ENCODE results near the gene ZNF575. TPM values are rescaled to one million over a fixed set of nuclear protein-coding genes. Genes with fewer than 3 reads are reported as not detected.

Gene ZNF575
- polyA plus RNA-seq, 1 experiment, result 0.16 TPM

- ChIA-PET POLR2A (interaction anchor here (0.7 to 1.3 kb wide), 4 partner anchors 20 to 41 kb away, joined by 3 to 4 read pairs (median 3); partner anchors contain the start of genes IRGQ and ZNF575), CTCF (interaction anchor here (0.7 to 4.3 kb wide), 33 partner anchors 9 to 266 kb away, joined by 3 to 58 read pairs (median 6); partner anchors contain the start of genes IRGQ, PINLYP, XRCC1 and ZNF575)
- Histone ChIP-seq H3K9me3 (ENCODE audit: control insufficient read depth, insufficient read depth, low read length) (no peaks in the 10 kb centered on the region), H3K4me3 (ENCODE audit: low read depth, low read length) (no peak overlapping the region), H3K27me3 (ENCODE audit: control insufficient read depth, insufficient read depth, low read length) (no peaks in the 10 kb centered on the region), H3K27ac (ENCODE audit: low read depth, low read length) (no peak overlapping the region)
- TF ChIP-seq CTCF (IDR thresholded peaks at IDR 0.05; ENCODE audit: low read depth, low read length), result peak; percentile 89
- DNase-seq (ENCODE audit: low read depth, low spot score), result no peak
These were observed 22.3 kb downstream of the ZNF575 start for GRCh38 chr19:43555185-43555770.

- ChIA-PET POLR2A (interaction anchor here (0.7 kb wide), 1 partner anchor 27 kb away, joined by 4 read pairs; no protein-coding TSS in a partner anchor), CTCF (no interaction called here)
- Histone ChIP-seq H3K4me3 (ENCODE audit: low read depth, low read length) (no peak overlapping the region), H3K9me3 (ENCODE audit: control insufficient read depth, insufficient read depth, low read length) (no peaks in the 10 kb centered on the region; the same call in 1 of the 2 replicates), H3K27ac (ENCODE audit: low read depth, low read length) (no peak overlapping the region), H3K27me3 (ENCODE audit: control insufficient read depth, insufficient read depth, low read length) (no peaks in the 10 kb centered on the region)
- no peak for TF ChIP-seq CTCF (IDR thresholded peaks at IDR 0.05; ENCODE audit: low read depth, low read length)
- DNase-seq (ENCODE audit: low read depth, low spot score), result no peak
These were observed 27.7 kb downstream of the ZNF575 start for GRCh38 chr19:43560687-43561086.

- no peaks in the 10 kb centered on the region; the same call in 1 of the 2 replicates for H3K9me3 ChIP-seq (ENCODE audit: control insufficient read depth, insufficient read depth, low read length)
- ChIA-PET POLR2A (interaction anchor here (0.7 kb wide), 1 partner anchor 28 kb away, joined by 4 read pairs; no protein-coding TSS in a partner anchor), CTCF (no interaction called here)
- H3K27ac ChIP-seq (ENCODE audit: low read depth, low read length), result no peak overlapping the region
- TF ChIP-seq CTCF (IDR thresholded peaks at IDR 0.05; ENCODE audit: low read depth, low read length), result no peak
- no peak overlapping the region for H3K4me3 ChIP-seq (ENCODE audit: low read depth, low read length)
- DNase-seq (ENCODE audit: low read depth, low spot score), result no peak
- H3K27me3 ChIP-seq (ENCODE audit: control insufficient read depth, insufficient read depth, low read length), result no peaks in the 10 kb centered on the region
These were observed 28.4 kb downstream of the ZNF575 start for GRCh38 chr19:43561139-43561970.

- no peaks in the 10 kb centered on the region; the same call in 1 of the 2 replicates for H3K9me3 ChIP-seq (ENCODE audit: control insufficient read depth, insufficient read depth, low read length)
- TF ChIP-seq CTCF (IDR thresholded peaks at IDR 0.05; ENCODE audit: low read depth, low read length), result no peak
- H3K4me3 ChIP-seq (ENCODE audit: low read depth, low read length), result no peak overlapping the region
- H3K27ac ChIP-seq (ENCODE audit: low read depth, low read length), result no peak overlapping the region
- H3K27me3 ChIP-seq (ENCODE audit: control insufficient read depth, insufficient read depth, low read length), result no peaks in the 10 kb centered on the region
- DNase-seq (ENCODE audit: low read depth, low spot score), result no peak
- ChIA-PET CTCF (no interaction called here), POLR2A (no interaction called here)
These were observed 29.3 kb downstream of the ZNF575 start for GRCh38 chr19:43562226-43562697.

All from AG04450 (cell line).